NCI-H2196 treated with DMSO at 0.1 percent for 48 hours (cell line): ENCODE measurements around the gene ATXN7L2.

Experiments used
- DNase-seq: peaks from one replicate; lab custom pipeline; 2025; ENCODE audit not compliant: unreplicated experiment; lab: John Stamatoyannopoulos, UW

ATXN7L2 gene

GRCh38 chr1:109495738-109496137 is 12.0 kb downstream of the ATXN7L2 start:
- no peak for DNase-seq

DNA sequence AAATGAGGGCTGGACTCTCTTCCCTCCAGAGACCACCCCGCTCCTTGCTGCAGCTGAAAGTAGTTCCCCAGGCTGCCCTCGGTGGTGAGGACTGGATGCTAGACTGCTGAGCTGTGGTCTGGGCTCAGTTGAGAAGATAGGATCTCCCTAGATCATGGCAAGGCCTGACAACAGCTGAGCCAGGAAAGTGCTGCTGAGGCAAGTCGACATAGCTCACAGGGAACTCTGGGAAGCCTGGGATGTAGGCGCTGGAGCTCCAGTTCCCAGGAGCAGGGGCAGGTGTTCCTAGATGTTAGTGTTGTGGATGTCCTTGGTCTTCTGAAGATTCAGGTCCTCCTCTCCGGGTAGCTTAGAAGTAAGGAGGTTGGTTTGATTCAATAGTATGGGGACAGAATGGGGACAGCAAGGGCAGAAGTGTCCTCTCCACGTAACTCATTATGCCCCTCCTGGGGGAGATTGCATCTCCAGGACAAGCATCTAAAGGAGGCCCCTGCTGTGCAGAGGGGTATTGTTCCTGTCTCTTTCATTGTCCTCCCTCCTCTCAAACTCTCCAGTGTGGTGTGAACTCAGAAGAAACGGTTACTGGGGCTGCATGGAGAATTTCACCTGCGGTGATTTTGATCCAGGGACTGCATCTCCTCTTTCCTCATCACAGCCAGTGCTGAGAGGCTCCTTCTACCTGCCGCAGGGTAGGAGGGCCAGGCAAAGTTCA is 13.9 kb downstream of the ATXN7L2 start:
- no peak for DNase-seq

DNA sequence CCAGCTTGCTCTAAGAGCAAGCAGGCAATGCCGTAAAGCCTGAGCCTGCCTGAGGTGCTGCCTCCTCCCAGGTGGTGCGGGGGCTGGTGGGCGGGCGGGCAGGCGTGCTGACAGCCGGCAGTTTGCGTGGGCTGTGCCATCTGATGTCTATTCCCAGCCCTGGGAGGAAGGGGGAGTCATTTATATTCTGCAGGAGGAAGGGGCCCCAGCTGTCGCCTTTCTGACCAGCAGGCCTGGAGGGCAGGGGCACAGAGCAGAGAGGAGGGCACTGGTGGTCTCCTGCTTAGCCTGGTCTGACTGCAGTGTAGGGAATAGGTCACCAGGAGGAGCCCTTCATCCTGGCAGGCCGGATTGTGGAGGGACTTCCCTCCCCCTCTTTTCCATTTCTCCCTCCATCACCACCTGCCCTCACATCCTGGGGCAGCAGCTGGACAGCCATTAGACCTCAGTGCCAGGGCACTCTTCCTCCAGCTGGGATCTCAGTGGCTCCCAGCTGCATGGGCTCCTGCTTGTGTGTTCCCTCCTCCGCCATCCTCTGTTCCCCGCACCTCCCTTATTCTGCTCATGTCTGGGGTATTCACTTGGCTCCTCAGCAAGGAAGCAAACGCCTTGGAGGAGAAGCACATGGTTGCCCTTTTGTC is 14.6 kb downstream of the ATXN7L2 start:
- DNase-seq = peak; percentile 69

DNA sequence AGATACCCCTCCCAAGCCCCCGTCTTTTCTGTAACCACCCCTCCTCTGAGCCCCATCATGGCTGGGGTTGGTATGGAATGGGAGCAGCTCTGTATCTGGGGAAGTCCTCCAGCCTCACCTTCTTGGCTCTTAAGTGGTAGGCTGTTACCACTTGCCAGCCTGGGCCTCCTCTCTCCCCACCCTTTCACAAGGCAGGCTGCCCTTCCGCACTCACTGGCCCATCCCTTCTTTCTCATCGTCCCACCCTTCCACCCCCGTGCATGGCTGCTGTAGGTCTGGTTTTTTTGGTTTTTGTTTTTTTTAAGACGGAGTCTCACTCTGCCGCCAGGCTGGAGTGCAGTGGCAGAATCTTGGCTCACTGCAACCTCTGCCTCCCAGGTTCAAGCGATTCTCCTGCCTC is 15.4 kb downstream of the ATXN7L2 start:
- no peak for DNase-seq

DNA sequence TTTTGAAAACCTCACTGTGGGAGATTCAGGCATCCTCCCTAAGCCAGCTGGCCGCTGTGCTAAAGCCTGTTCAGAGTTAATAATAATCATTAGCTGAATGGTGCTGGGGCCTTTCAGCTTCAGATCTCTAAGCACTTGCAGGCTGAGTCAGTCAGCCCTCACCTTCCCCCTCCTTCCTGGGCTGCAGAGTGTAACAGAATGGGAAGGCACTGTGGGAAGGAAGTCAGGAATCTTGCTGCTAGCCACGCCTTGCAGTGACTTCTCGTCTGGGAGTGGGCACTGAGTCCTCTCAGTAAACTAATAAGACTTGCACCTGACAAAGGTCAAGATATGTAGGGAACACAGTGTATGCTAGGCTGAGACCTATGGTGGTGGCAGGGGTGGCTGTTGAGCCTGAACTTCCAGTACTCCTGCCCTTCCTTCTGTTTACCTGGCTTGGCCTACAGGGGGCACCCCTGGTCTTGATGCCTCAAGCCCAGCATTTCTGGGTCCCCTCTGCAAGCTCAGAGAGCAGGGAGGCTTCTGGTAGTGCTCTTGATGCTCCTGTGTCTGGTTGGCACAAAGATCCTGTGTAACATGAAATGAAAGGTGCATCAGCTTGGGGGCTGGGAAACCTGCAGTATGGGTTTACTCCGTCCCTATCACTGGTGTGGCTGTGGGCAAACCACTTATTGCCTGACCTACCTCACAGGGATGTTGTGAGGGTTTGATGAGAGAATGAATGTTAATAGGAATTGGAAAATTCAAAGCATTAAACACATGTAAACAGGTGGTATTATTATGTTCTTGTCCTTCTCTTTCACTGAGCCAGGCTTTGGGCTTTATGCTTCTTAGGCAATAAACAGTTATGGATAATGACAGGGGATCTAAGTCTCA is 16.2 kb downstream of the ATXN7L2 start:
- no peak for DNase-seq

DNA sequence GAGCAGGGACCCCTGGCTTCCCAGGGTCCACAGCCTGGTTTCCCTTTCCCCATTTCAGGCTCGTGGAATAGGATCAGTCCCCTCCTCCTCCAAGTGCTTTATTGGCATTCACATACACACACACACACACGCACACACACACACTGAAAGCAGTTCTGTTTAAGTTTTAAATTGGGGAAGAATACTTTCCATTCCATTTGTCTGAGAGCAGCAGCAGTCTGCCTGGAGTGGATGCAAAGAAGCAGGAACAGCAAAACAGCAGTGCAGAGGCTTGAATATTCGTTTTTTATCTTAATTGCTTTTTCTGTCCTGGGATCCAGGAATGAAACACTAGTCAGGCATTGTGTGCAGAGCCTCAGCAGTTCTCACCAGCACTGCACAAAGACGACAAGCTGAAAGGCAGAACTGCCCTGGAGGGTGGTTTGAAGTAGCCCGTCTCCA is 17.3 kb downstream of the ATXN7L2 start:
- no peak for DNase-seq

- no peak for DNase-seq
Measured at GRCh38 chr1:109501644-109502363, 18.1 kb downstream of the ATXN7L2 start.

DNA sequence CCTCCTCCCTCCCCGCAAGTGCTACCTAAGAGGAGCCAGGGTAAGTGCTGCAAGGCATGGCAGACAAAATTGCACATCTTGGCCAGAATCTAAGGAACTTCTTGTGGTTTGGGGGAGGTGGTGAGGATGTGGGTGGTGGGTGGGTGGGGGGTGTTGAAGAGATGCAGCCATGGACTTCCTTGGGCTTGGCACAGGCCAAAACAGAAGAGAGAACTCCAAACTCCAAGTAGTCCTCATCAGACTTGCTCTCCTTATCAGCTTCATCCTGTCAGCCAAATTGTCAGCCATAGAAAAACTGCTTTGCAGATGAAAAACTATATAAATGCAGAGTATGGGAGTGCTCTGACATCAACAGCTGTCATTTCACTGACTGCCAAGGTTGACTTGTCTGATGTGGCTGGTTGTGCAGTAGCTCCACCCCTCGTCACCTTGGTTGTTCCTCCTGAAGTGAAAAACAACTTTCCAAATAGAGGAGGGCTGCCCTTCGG is 18.7 kb downstream of the ATXN7L2 start:
- DNase-seq = no peak

DNA sequence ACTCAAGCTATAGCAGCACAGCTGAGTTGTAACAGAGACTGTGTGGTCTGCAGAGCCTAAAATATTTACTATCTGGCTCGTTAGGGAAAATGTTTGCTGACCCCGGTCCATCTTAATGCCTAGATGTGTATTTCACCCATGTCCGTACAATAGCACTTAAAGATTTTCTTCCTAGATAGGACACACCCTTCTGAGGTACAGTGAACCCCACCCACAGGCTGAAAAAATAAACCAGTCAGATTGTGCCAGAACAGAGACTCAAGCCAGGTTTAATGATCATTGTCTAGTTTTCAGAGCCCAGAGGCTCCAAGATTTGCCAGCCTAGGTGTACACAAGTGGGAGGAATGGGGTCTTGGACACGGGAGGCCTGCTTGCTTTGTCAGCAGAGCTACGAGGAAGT is 20.2 kb downstream of the ATXN7L2 start:
- no peak for DNase-seq

- DNase-seq = no peak
Measured at GRCh38 chr1:109504974-109505373, 21.3 kb downstream of the ATXN7L2 start.

DNA sequence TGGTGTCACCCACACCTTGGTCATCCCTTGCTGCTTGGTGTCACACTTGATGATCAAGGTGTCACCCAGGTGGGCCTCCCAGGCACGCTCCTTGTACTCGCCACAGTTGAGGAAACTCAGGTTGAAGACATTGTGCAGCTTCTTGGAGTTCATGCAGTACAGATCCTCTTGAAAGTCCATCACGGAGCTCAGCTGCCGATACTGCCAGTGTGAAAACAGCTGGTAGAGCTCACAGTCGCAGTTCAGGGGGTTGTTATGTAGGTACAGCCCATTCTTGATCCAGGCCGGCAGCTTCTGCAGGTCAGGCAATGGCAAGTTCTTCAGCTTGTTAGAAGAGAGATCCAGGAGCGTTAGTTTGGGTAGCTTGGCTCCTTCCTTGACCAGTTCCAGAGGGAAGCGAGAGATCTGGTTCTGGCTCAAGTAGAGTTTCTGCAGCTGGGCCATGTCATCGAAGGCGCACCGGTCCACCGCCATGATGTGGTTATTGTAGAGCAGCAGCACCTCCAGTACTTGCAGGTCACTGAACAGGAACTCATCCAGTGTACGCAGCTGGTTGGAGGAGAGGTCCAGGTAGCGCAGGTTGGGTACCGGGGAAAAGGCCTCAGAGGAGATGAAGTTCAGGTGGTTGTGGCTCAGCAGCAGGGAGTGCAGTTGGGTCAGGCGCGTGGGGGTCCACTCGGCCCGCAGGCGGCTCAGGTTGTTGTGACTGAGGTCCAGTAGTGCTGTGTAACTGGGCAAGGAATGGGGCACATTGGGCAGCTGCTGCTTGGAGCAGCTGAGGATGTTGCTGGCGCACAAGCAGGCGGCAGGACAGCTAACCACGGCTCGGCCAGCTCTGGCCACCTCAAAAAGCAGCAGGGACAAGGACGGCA is 24.5 kb downstream of the ATXN7L2 start:
- DNase-seq = no peak

GRCh38 chr1:109508873-109509175 is 25.1 kb downstream of the ATXN7L2 start:
- no peak for DNase-seq

GRCh38 chr1:109509176-109510134 is 25.8 kb downstream of the ATXN7L2 start, which contains the start of gene AMIGO1:
TSS of gene AMIGO1 (minus strand) at chr1:109509727. CDS start at chr1:109508912, 815 bp downstream.
- peak; percentile 36 for DNase-seq

DNA sequence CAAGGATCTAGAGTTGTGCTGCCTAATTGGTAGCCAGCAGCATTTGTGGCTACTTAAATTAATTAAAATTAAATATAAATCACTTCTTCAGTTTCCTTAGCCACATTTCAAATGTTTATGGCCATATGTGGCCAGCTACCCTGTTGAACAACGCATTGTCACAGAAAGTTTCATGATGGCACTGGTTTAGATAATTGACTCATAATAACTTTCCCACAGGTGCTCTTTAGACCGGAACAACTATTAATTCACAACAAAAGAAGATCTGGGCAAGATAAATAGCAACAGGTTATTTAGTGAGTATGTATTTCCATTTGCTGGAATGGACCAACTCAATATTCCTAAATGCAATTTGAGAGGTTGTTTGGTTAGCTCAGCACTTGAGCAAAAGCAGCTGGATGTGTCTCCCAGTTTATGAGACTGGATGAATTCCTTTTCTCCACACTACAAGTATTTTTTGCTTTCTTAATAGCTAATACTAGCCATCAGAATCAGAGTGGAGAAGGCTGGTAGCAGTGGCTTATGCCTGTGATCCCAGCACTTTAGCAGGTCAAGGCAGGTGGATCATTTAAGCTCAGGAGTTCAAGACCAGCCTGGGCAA is 29.5 kb downstream of the ATXN7L2 start:
- peak; percentile 37 for DNase-seq

- no peak for DNase-seq
Measured at GRCh38 chr1:109514846-109515245, 31.1 kb downstream of the ATXN7L2 start.

GRCh38 chr1:109516872-109517271 is 33.2 kb downstream of the ATXN7L2 start:
- no peak for DNase-seq

DNA sequence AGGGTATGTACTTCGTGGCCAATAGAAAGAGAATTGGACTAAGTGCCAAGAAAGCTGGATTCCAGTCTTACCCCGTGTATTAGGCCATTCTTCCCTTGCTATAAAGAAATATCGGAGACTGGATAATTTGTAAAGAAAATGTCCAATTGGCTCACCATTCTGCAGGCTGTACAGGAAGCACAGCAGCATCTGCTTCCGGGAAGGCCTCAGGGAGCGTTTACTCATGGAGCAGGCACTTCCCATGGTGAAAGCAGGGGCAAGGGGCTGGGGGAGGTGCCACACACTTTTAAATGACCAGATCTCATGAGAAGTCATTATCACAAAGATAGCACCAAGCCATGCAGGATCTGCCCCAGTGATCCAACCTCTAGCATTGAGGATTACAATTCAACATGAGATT is 33.6 kb downstream of the ATXN7L2 start:
- DNase-seq = no peak
